HepG2 (cell line): ENCODE results near the gene TOR1B. TPM values are rescaled to one million over a fixed set of nuclear protein-coding genes. Genes with fewer than 3 reads are reported as not detected.
A peak's percentile ranks its signal among the peaks of the same experiment; 100 is the strongest.

ENCODE experiments used
- FOXA3 ChIP-seq: IDR thresholded peaks from 2 replicates; pipeline ENCODE4 v1.6.1; 2016; ENCODE audit warnings: missing genetic modification reagents, missing compliant biosample characterization
- NR2C2 ChIP-seq: sonication (generic); formaldehyde crosslinking; IDR thresholded peaks from 2 replicates; pipeline ENCODE4 v1.4.0; 2020; ENCODE audit warnings: missing genetic modification reagents, mild to moderate bottlenecking, moderate library complexity, borderline replicate concordance
- RARA ChIP-seq: IDR thresholded peaks from 2 replicates; pipeline ENCODE4 v1.6.1; 2016; ENCODE audit warnings: missing genetic modification reagents, missing compliant biosample characterization
- TBX3 ChIP-seq: fragments of 450-650 bp; IDR thresholded peaks from 2 replicates; pipeline ENCODE4 v1.6.1; 2017; ENCODE audit warnings: antibody characterized with exemption, mild to moderate bottlenecking, inconsistent platforms, borderline replicate concordance
- ZMYM2 ChIP-seq: sonication (generic); formaldehyde crosslinking; IDR thresholded peaks from 2 replicates; pipeline ENCODE4 v1.8.0; 2022; ENCODE audit warnings: mild to moderate bottlenecking, missing genetic modification reagents
- ZNF234 ChIP-seq: sonication (generic); formaldehyde crosslinking; conservative IDR thresholded peaks from 2 replicates; pipeline ENCODE4 v1.5.1; 2020; ENCODE audit warnings: mild to moderate bottlenecking, missing genetic modification reagents
- ZNF552 ChIP-seq: sonication (generic); formaldehyde crosslinking; IDR thresholded peaks from 2 replicates; pipeline ENCODE4 v1.9.0; 2022; ENCODE audit warnings: missing genetic modification reagents, mild to moderate bottlenecking, borderline replicate concordance
- ZNF569 ChIP-seq: sonication (generic); formaldehyde crosslinking; IDR thresholded peaks from 2 replicates; pipeline ENCODE4 v1.5.0; 2020; ENCODE audit warnings: mild to moderate bottlenecking, missing genetic modification reagents, moderate library complexity, borderline replicate concordance
- ZNF761 ChIP-seq: sonication (generic); formaldehyde crosslinking; conservative IDR thresholded peaks from 2 replicates; pipeline ENCODE4 v1.4.0; 2020; ENCODE audit warnings: mild to moderate bottlenecking, missing genetic modification reagents
- polyA plus RNA-seq, 8 experiments: library from polyadenylated mRNA; depleted of rRNA in 3 of 8; stranded (reverse) in 7 of 8; unstranded in 1 of 8; fragments of >200 nt; fragmentation: Illumina TruSeq in 4 of 8; extraction: Trizol in 4 of 8; gene quantifications; 2 replicates each; pipeline versions ENCODE4 v1.2.1 to v1.2.3, GENCODE V29; 2011 to 2016; ENCODE audit warnings: low read depth in 4 of 8, missing spikeins in 1 of 8, mixed read lengths in 1 of 8; ENCODE audit not compliant: insufficient read depth in 1 of 8
- total RNA-seq, 5 experiments: library from RNA; depleted of rRNA; stranded (reverse); fragments of >200 nt; fragmentation: Illumina TruSeq; extraction: Trizol; gene quantifications; 2 replicates each; pipeline ENCODE4 v1.2.3, GENCODE V29; 2016; ENCODE audit warnings: low read depth in 1 of 5
- TF ChIP-seq, protein P1 (sequence below): sonication (generic); formaldehyde crosslinking; IDR thresholded peaks from 2 replicates; pipeline ENCODE4 v1.4.0; 2020; ENCODE audit warnings: missing genetic modification reagents, borderline replicate concordance
- TF ChIP-seq, protein P2 (sequence below): sonication (generic); formaldehyde crosslinking; IDR thresholded peaks from 2 replicates; pipeline ENCODE4 v1.4.0; 2020; ENCODE audit warnings: missing genetic modification reagents
- TF ChIP-seq, protein P3 (sequence below), 2 experiments: fragments of 450-650 bp in 1 of 2; sonication (generic) in 1 of 2; formaldehyde crosslinking; IDR thresholded peaks; 2 replicates each; pipeline versions ENCODE4 v1.5.0 to v1.8.0; 2020 to 2022; ENCODE audit warnings: mild to moderate bottlenecking in 1 of 2, missing genetic modification reagents in 1 of 2
- TF ChIP-seq, protein P4 (sequence below): sonication (generic); formaldehyde crosslinking; IDR thresholded peaks from one replicate; pipeline ENCODE4 v1.5.1; 2020; ENCODE audit warnings: mild to moderate bottlenecking, missing genetic modification reagents; ENCODE audit errors: not compliant biosample characterization
- TF ChIP-seq, protein P5 (sequence below): sonication (generic); formaldehyde crosslinking; IDR thresholded peaks from 2 replicates; pipeline ENCODE4 v1.5.0; 2020; ENCODE audit warnings: missing genetic modification reagents

Gene TOR1B
- total and polyA plus RNA-seq, 2 of the 13 experiments (the other 11 are each of a cell fraction or from before 2014, with no cell fraction given) = 18.1 to 21.3 TPM

DNA sequence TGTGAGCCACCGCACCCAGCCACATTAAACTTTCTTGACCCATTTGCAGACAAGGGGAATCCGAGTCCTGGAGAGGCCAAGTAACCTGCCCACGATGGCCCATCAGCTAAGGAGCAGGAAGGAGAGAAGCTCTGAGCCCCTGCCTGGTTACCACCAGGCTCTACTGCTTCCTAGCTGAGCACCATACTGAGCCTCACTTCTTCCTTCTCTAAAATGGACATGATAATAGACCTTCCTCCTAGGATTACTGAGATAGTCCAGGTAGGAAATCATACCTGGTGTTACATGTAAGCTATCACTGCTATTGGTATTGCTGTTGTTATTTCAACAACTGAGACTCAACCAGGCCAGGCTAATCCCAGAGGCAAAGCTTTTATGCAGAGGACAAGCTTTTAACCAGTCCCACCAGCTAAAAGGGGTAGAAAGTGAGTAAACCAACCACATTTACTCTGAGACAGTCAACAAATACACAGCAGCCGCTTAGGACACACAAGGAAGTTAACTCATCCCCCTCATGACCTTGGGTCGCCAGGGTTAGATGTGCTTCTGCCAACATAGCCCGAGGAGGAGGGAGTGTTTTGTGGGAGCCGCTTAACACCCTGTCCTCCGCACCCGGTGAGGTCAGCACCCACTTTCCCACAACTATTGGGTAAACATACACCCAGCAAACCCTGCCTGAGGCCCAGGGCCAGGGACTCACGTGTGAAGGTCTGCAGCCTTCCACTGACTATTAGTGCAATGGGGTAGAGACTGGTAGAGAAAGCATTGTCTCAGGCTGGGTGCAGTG is 29.5 kb upstream of the TOR1B start (continued):
- TF ChIP-seq, protein P1, sequence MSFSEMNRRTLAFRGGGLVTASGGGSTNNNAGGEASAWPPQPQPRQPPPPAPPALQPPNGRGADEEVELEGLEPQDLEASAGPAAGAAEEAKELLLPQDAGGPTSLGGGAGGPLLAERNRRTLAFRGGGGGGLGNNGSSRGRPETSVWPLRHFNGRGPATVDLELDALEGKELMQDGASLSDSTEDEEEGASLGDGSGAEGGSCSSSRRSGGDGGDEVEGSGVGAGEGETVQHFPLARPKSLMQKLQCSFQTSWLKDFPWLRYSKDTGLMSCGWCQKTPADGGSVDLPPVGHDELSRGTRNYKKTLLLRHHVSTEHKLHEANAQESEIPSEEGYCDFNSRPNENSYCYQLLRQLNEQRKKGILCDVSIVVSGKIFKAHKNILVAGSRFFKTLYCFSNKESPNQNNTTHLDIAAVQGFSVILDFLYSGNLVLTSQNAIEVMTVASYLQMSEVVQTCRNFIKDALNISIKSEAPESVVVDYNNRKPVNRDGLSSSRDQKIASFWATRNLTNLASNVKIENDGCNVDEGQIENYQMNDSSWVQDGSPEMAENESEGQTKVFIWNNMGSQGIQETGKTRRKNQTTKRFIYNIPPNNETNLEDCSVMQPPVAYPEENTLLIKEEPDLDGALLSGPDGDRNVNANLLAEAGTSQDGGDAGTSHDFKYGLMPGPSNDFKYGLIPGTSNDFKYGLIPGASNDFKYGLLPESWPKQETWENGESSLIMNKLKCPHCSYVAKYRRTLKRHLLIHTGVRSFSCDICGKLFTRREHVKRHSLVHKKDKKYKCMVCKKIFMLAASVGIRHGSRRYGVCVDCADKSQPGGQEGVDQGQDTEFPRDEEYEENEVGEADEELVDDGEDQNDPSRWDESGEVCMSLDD (CRISPR knock-in tag) = peak; percentile 80; the same call in 1 of the 2 replicates
- TF ChIP-seq, protein P2, sequence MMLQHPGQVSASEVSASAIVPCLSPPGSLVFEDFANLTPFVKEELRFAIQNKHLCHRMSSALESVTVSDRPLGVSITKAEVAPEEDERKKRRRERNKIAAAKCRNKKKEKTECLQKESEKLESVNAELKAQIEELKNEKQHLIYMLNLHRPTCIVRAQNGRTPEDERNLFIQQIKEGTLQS (CRISPR knock-in tag) = peak; percentile 32; the same call in 1 of the 2 replicates
- TF ChIP-seq FOXA3 (CRISPR knock-in tag) = peak; percentile 36; the same call in 1 of the 2 replicates
- 0 out of 2 replicates have a peak, but pooled peaks have one; percentile 3 for TF ChIP-seq NR2C2 (CRISPR knock-in tag)
- TF ChIP-seq ZMYM2 (CRISPR knock-in tag) = no peak
- TF ChIP-seq ZNF569 (CRISPR knock-in tag) = no peak
- no peak for TF ChIP-seq ZNF761 (CRISPR knock-in tag)
- TF ChIP-seq ZNF552 = no peak
- peak; percentile 61 for TF ChIP-seq RARA (CRISPR knock-in tag)
- TF ChIP-seq, protein P3, sequence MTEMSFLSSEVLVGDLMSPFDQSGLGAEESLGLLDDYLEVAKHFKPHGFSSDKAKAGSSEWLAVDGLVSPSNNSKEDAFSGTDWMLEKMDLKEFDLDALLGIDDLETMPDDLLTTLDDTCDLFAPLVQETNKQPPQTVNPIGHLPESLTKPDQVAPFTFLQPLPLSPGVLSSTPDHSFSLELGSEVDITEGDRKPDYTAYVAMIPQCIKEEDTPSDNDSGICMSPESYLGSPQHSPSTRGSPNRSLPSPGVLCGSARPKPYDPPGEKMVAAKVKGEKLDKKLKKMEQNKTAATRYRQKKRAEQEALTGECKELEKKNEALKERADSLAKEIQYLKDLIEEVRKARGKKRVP (CRISPR knock-in tag; IDR thresholded peaks at IDR 0.05) = 0 out of 4 replicates have a peak, but pooled peaks of 1 of the 2 experiments have one; percentile 32
- TF ChIP-seq ZNF234 = no peak
- TF ChIP-seq, protein P4, sequence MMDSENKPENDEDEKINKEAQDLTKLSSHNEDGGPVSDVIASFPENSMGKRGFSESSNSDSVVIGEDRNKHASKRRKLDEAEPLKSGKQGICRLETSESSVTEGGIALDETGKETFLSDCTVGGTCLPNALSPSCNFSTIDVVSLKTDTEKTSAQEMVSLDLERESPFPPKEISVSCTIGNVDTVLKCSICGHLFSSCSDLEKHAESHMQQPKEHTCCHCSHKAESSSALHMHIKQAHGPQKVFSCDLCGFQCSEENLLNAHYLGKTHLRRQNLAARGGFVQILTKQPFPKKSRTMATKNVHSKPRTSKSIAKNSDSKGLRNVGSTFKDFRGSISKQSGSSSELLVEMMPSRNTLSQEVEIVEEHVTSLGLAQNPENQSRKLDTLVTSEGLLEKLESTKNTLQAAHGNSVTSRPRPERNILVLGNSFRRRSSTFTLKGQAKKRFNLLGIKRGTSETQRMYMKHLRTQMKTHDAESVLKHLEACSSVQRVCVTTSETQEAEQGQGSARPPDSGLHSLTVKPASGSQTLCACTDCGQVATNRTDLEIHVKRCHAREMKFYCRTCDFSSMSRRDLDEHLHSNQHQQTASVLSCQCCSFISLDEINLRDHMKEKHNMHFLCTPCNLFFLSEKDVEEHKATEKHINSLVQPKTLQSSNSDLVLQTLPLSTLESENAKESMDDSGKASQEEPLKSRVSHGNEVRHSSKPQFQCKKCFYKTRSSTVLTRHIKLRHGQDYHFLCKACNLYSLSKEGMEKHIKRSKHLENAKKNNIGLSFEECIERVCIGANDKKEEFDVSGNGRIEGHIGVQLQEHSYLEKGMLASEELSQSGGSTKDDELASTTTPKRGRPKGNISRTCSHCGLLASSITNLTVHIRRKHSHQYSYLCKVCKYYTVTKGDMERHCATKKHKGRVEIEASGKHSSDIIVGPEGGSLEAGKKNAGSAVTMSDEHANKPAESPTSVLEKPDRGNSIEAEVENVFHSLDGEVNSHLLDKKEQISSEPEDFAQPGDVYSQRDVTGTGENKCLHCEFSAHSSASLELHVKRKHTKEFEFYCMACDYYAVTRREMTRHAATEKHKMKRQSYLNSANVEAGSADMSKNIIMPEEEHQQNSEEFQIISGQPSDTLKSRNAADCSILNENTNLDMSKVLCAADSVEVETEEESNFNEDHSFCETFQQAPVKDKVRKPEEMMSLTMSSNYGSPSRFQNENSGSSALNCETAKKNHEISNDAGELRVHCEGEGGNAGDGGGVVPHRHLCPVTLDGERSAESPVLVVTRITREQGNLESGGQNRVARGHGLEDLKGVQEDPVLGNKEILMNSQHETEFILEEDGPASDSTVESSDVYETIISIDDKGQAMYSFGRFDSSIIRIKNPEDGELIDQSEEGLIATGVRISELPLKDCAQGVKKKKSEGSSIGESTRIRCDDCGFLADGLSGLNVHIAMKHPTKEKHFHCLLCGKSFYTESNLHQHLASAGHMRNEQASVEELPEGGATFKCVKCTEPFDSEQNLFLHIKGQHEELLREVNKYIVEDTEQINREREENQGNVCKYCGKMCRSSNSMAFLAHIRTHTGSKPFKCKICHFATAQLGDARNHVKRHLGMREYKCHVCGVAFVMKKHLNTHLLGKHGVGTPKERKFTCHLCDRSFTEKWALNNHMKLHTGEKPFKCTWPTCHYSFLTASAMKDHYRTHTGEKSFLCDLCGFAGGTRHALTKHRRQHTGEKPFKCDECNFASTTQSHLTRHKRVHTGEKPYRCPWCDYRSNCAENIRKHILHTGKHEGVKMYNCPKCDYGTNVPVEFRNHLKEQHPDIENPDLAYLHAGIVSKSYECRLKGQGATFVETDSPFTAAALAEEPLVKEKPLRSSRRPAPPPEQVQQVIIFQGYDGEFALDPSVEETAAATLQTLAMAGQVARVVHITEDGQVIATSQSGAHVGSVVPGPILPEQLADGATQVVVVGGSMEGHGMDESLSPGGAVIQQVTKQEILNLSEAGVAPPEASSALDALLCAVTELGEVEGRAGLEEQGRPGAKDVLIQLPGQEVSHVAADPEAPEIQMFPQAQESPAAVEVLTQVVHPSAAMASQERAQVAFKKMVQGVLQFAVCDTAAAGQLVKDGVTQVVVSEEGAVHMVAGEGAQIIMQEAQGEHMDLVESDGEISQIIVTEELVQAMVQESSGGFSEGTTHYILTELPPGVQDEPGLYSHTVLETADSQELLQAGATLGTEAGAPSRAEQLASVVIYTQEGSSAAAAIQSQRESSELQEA (CRISPR knock-in tag) = no peak
- TF ChIP-seq TBX3 = no peak
- TF ChIP-seq, protein P5, sequence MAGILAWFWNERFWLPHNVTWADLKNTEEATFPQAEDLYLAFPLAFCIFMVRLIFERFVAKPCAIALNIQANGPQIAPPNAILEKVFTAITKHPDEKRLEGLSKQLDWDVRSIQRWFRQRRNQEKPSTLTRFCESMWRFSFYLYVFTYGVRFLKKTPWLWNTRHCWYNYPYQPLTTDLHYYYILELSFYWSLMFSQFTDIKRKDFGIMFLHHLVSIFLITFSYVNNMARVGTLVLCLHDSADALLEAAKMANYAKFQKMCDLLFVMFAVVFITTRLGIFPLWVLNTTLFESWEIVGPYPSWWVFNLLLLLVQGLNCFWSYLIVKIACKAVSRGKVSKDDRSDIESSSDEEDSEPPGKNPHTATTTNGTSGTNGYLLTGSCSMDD = no peak
